Cortex of kidney (tissue), 1 donor: ENCODE measurements around the gene RNF224.
"Not testable (repeated sequence)": the region's sequence is repeated elsewhere in the genome, so short reads cannot be mapped to it uniquely, and the experiment has no call there.

Experiments
- DNase-seq: peaks from one replicate; lab custom pipeline; 2025; lab: John Stamatoyannopoulos, UW

Gene RNF224

GRCh38 chr9:137254624-137255447, 27.5 kb downstream of the RNF224 start, which contains the start of gene NELFB:
Gene NELFB (plus strand): TSS chr9:137255327.
- peak; percentile 87 for DNase-seq

- no peak for DNase-seq
Observed at GRCh38 chr9:137255448-137256114, 28.3 kb downstream of the RNF224 start.

- no peak for DNase-seq
Observed at GRCh38 chr9:137256362-137256761, 29.1 kb downstream of the RNF224 start.

GRCh38 chr9:137256856-137257255, 29.6 kb downstream of the RNF224 start:
- no peak for DNase-seq

GRCh38 chr9:137262173-137262908, 35.0 kb downstream of the RNF224 start:
- not testable (repeated sequence) for DNase-seq

GRCh38 chr9:137262909-137263285, 35.6 kb downstream of the RNF224 start:
- DNase-seq = no peak

- DNase-seq = no peak
Observed at GRCh38 chr9:137263506-137263905, 36.2 kb downstream of the RNF224 start.

GRCh38 chr9:137264067-137264466, 36.8 kb downstream of the RNF224 start:
- DNase-seq = no peak

GRCh38 chr9:137265496-137266161, 38.3 kb downstream of the RNF224 start:
- no peak for DNase-seq

- no peak for DNase-seq
Observed at GRCh38 chr9:137266162-137266527, 38.8 kb downstream of the RNF224 start.

- no peak for DNase-seq
Observed at GRCh38 chr9:137266585-137267453, 39.5 kb downstream of the RNF224 start.

GRCh38 chr9:137267933-137268355, 40.6 kb downstream of the RNF224 start:
- no peak for DNase-seq

- no peak for DNase-seq
Observed at GRCh38 chr9:137268538-137269201, 41.4 kb downstream of the RNF224 start.

GRCh38 chr9:137269231-137269772, 42.0 kb downstream of the RNF224 start:
- DNase-seq = no peak

GRCh38 chr9:137270929-137271695, 43.8 kb downstream of the RNF224 start:
- DNase-seq = no peak

- no peak for DNase-seq
Observed at GRCh38 chr9:137271696-137272076, 44.4 kb downstream of the RNF224 start.

GRCh38 chr9:137272241-137273094, 45.2 kb downstream of the RNF224 start:
- DNase-seq = no peak

- no peak for DNase-seq
Observed at GRCh38 chr9:137273095-137273490, 45.8 kb downstream of the RNF224 start.
